Nephron progenitor cell (in vitro differentiated cells): ENCODE results near the gene EBPL.

Source experiments
- DNase-seq: peaks from one replicate; pipeline ENCODE4 v3.0.0; 2021
- H3K27ac Mint-ChIP-seq: 2 replicates; pipeline ENCODE4 v1.8.0; 2021; ENCODE audit warnings: mild to moderate bottlenecking, moderate library complexity, mixed read lengths
- H3K27me3 Mint-ChIP-seq: 2 replicates; pipeline ENCODE4 v1.8.0; 2021; ENCODE audit warnings: mild to moderate bottlenecking, low read depth, mixed read lengths; ENCODE audit not compliant: poor library complexity
- H3K36me3 Mint-ChIP-seq: 2 replicates; pipeline ENCODE4 v1.8.0; 2021; ENCODE audit warnings: low read depth, mixed read lengths
- H3K4me1 Mint-ChIP-seq: 2 replicates; pipeline ENCODE4 v1.8.0; 2021; ENCODE audit warnings: mixed read lengths
- H3K4me3 Mint-ChIP-seq: 2 replicates; pipeline ENCODE4 v1.8.0; 2021; ENCODE audit warnings: mild to moderate bottlenecking, moderate library complexity, mixed read lengths
- H3K9me3 Mint-ChIP-seq: 2 replicates; pipeline ENCODE4 v1.8.0; 2021; ENCODE audit warnings: mild to moderate bottlenecking, moderate library complexity, mixed read lengths
- CTCF ChIP-seq: fragments of 200-600 bp; sonication (generic); IDR thresholded peaks from 2 replicates; pipeline ENCODE4 v1.5.0; 2021; ENCODE audit warnings: antibody characterized with exemption

The EBPL gene

GRCh38 chr13:49646688-49647087 is 44.6 kb downstream of the EBPL start:
- H3K4me3 Mint-ChIP-seq: no peak overlapping the region
- H3K36me3 Mint-ChIP-seq: no peaks in the 10 kb centered on the region
- H3K27ac Mint-ChIP-seq: no peak overlapping the region
- no peak for TF ChIP-seq CTCF
- no peaks in the 10 kb centered on the region for H3K27me3 Mint-ChIP-seq
- DNase-seq: no peak
- no peaks in the 10 kb centered on the region for H3K9me3 Mint-ChIP-seq
- H3K4me1 Mint-ChIP-seq: peaks cover 3% of the 10 kb centered on the region

- Mint-ChIP-seq H3K27me3 (no peaks in the 10 kb centered on the region), H3K27ac (peak overlapping the region; percentile 3), H3K9me3 (no peaks in the 10 kb centered on the region), H3K4me3 (no peak overlapping the region), H3K36me3 (no peaks in the 10 kb centered on the region), H3K4me1 (no peaks in the 10 kb centered on the region)
- no peak for DNase-seq
- TF ChIP-seq CTCF: no peak
These were observed 45.8 kb downstream of the EBPL start for GRCh38 chr13:49645451-49645850.

- Mint-ChIP-seq H3K9me3 (no peaks in the 10 kb centered on the region), H3K4me1 (no peaks in the 10 kb centered on the region), H3K36me3 (no peaks in the 10 kb centered on the region), H3K27ac (peak overlapping the region; percentile 16), H3K4me3 (no peak overlapping the region), H3K27me3 (no peaks in the 10 kb centered on the region)
- no peak for DNase-seq
- no peak for TF ChIP-seq CTCF
These were observed 48.1 kb downstream of the EBPL start for GRCh38 chr13:49643035-49643646.

GRCh38 chr13:49641801-49642291 is 49.4 kb downstream of the EBPL start:
- H3K27ac Mint-ChIP-seq: no peak overlapping the region
- no peak for TF ChIP-seq CTCF
- H3K9me3 Mint-ChIP-seq: no peaks in the 10 kb centered on the region
- no peaks in the 10 kb centered on the region for H3K4me1 Mint-ChIP-seq
- no peak for DNase-seq
- no peak overlapping the region for H3K4me3 Mint-ChIP-seq
- no peaks in the 10 kb centered on the region for H3K27me3 Mint-ChIP-seq
- no peaks in the 10 kb centered on the region for H3K36me3 Mint-ChIP-seq

- Mint-ChIP-seq H3K9me3 (no peaks in the 10 kb centered on the region), H3K27ac (no peak overlapping the region), H3K4me3 (no peak overlapping the region), H3K4me1 (peaks cover 16% of the 10 kb centered on the region), H3K27me3 (peaks cover 4% of the 10 kb centered on the region), H3K36me3 (no peaks in the 10 kb centered on the region)
- TF ChIP-seq CTCF: no peak
- no peak for DNase-seq
These were observed 52.6 kb downstream of the EBPL start for GRCh38 chr13:49638744-49639072.

- Mint-ChIP-seq H3K4me3 (no peak overlapping the region), H3K4me1 (peaks cover 16% of the 10 kb centered on the region), H3K27me3 (peaks cover 5% of the 10 kb centered on the region), H3K27ac (no peak overlapping the region), H3K9me3 (peaks cover 4% of the 10 kb centered on the region), H3K36me3 (no peaks in the 10 kb centered on the region)
- DNase-seq: no peak
- no peak for TF ChIP-seq CTCF
These were observed 53.1 kb downstream of the EBPL start for GRCh38 chr13:49638030-49638743.
